OCI-LY1 (cell line): ENCODE measurements around the gene HTR4.

ENCODE experiments used
- H2AFZ ChIP-seq: fragments of 200-600 bp; sonication (generic), shearing (Covaris generic); 2 replicates; pipeline ENCODE4 v1.6.0; 2014; ENCODE audit warnings: antibody characterized with exemption, mild to moderate bottlenecking, low read length
- H3F3A ChIP-seq: fragments of 200-600 bp; sonication (generic), shearing (Covaris generic); 2 replicates; pipeline ENCODE4 v1.6.0; 2014; ENCODE audit warnings: mild to moderate bottlenecking, antibody characterized with exemption, low read length, moderate library complexity; ENCODE audit not compliant: insufficient read depth
- H3K27ac ChIP-seq: fragments of 200-600 bp; sonication (generic); 2 replicates; pipeline ENCODE4 v1.5.1; 2014; ENCODE audit warnings: low read length, mixed run types, mild to moderate bottlenecking, low read depth; ENCODE audit not compliant: poor library complexity, severe bottlenecking
- H3K27me3 ChIP-seq: fragments of 200-600 bp; sonication (generic); 2 replicates; pipeline ENCODE4 v1.6.0; 2014; ENCODE audit warnings: antibody characterized with exemption, mild to moderate bottlenecking, low read length, moderate library complexity; ENCODE audit not compliant: insufficient read depth
- H3K36me3 ChIP-seq: fragments of 200-600 bp; sonication (generic); 2 replicates; pipeline ENCODE4 v1.6.1; 2014; ENCODE audit warnings: mild to moderate bottlenecking, antibody characterized with exemption, low read length, moderate library complexity, mixed read lengths; ENCODE audit not compliant: insufficient read depth
- H3K4me1 ChIP-seq: fragments of 200-600 bp; sonication (generic); 2 replicates; pipeline ENCODE4 v1.5.1; 2014; ENCODE audit warnings: mild to moderate bottlenecking, low read length, moderate library complexity; ENCODE audit not compliant: insufficient read depth, severe bottlenecking
- H3K4me2 ChIP-seq: fragments of 200-600 bp; sonication (generic), shearing (Covaris generic); 2 replicates; pipeline ENCODE4 v1.6.1; 2014; ENCODE audit warnings: low read length
- H3K4me3 ChIP-seq: fragments of 200-600 bp; sonication (generic); 2 replicates; pipeline ENCODE4 v1.5.1; 2014; ENCODE audit warnings: low read length, low read depth, mild to moderate bottlenecking, mixed read lengths; ENCODE audit not compliant: poor library complexity, severe bottlenecking
- H3K79me2 ChIP-seq: fragments of 200-600 bp; shearing (Covaris generic); 2 replicates; pipeline ENCODE4 v1.6.1; 2016; ENCODE audit warnings: mixed run types, low read length, mixed read lengths; ENCODE audit not compliant: insufficient read depth
- H3K9ac ChIP-seq: fragments of 200-600 bp; sonication (generic), shearing (Covaris generic); 2 replicates; pipeline ENCODE4 v1.6.1; 2014; ENCODE audit warnings: mild to moderate bottlenecking, low read length, mixed read lengths
- H3K9me2 ChIP-seq: fragments of 200-600 bp; sonication (generic), shearing (Covaris generic); 2 replicates; pipeline ENCODE4 v1.6.1; 2014; ENCODE audit warnings: low read depth, mild to moderate bottlenecking, low read length, mixed read lengths
- H3K9me3 ChIP-seq: fragments of 200-600 bp; shearing (Covaris generic); 2 replicates; pipeline ENCODE4 v1.6.1; 2014; ENCODE audit warnings: low read length, mixed read lengths
- H4K20me1 ChIP-seq: fragments of 200-600 bp; sonication (generic), shearing (Covaris generic); 2 replicates; pipeline ENCODE4 v1.6.0; 2016; ENCODE audit warnings: mild to moderate bottlenecking, low read length; ENCODE audit not compliant: insufficient read depth
- EZH2 ChIP-seq: fragments of 200-600 bp; sonication (generic), shearing (Covaris generic); IDR thresholded peaks from 2 replicates; pipeline ENCODE4 v1.8.0; 2017; ENCODE audit warnings: borderline replicate concordance, mixed run types, mild to moderate bottlenecking, antibody characterized with exemption, low read length, moderate library complexity, mixed read lengths
- TF ChIP-seq, protein P1 (sequence below): fragments of 200-600 bp; sonication (generic), shearing (Covaris generic); IDR thresholded peaks from 2 replicates; pipeline ENCODE4 v1.5.1; 2017; ENCODE audit warnings: mild to moderate bottlenecking, antibody characterized with exemption, low read length, moderate library complexity, mixed read lengths

The HTR4 gene

DNA sequence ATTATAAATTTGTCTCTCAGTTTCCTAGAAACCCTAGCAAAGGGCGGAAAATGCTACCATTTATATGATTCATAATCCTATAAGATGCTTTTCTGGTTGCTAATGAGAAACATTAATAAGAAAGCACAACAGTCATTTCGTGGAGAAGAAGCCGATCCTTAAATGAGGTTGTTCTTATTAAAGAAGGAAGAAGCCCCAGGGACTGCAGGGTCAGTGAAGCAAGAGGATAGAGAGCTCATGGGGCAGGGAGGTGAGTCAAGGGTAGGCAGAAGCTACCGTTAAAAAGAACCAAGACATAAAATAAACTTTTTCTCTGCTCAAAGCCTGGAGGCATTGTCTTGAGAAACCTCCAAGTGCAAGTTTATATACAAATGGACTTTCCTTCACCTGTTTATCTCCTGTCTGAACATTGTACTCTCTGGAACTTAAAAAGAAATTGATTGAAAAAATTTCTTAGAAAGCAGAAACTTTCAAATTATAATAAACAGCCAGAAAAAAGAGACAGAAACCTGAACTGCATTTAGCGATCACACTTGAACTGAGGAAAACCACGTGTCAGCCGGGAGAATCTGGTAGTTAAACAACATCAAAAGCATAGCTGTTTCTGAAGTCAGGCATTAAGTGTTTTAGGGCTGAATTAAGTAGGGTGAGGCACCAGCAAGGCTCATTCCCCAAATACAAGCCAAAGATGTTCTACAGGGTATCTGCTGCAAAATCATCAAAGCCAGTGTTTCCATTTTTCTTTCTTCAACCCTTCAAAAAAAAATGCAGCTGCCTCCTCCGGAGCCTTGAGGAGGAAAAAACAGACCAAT lies 21.9 kb downstream of the HTR4 start:
- Histone ChIP-seq H3K36me3 (no peaks in the 10 kb centered on the region), H3K27ac (no peak overlapping the region), H3K9me3 (no peaks in the 10 kb centered on the region), H3K4me1 (no peaks in the 10 kb centered on the region), H3K4me2 (no peak overlapping the region), H3K4me3 (no peak overlapping the region), H3K27me3 (no peaks in the 10 kb centered on the region), H3K79me2 (no peaks in the 10 kb centered on the region), H3K9ac (no peak overlapping the region), H3K9me2 (no peaks in the 10 kb centered on the region), H3F3A (no peaks in the 10 kb centered on the region), H4K20me1 (no peaks in the 10 kb centered on the region), H2AFZ (no peak overlapping the region)
- TF ChIP-seq EZH2: no peak
- TF ChIP-seq, protein P1, sequence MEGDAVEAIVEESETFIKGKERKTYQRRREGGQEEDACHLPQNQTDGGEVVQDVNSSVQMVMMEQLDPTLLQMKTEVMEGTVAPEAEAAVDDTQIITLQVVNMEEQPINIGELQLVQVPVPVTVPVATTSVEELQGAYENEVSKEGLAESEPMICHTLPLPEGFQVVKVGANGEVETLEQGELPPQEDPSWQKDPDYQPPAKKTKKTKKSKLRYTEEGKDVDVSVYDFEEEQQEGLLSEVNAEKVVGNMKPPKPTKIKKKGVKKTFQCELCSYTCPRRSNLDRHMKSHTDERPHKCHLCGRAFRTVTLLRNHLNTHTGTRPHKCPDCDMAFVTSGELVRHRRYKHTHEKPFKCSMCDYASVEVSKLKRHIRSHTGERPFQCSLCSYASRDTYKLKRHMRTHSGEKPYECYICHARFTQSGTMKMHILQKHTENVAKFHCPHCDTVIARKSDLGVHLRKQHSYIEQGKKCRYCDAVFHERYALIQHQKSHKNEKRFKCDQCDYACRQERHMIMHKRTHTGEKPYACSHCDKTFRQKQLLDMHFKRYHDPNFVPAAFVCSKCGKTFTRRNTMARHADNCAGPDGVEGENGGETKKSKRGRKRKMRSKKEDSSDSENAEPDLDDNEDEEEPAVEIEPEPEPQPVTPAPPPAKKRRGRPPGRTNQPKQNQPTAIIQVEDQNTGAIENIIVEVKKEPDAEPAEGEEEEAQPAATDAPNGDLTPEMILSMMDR: no peak

DNA sequence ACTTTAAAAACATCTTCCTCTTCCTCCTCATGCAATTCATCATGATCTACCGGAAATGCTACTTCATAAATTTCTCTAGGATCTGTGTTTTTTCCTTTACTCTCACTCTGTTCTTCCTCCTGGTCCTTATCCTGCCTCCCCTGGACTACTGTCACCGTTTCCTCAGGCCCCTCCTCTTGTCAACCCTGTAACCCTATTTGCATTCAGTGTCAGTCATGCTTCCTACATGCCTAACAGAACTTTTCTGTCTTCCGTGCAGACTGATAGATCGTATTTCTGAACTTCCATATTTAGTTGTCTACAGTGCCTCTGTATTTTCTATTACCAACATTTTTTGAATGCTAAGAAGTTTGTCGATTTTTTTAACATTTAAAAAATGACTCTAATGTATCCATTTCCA lies 27.3 kb downstream of the HTR4 start:
- H3K4me2 ChIP-seq: no peak overlapping the region
- H4K20me1 ChIP-seq: no peaks in the 10 kb centered on the region
- no peaks in the 10 kb centered on the region for H3K9me3 ChIP-seq
- H3K36me3 ChIP-seq: no peaks in the 10 kb centered on the region
- no peaks in the 10 kb centered on the region for H3K79me2 ChIP-seq
- H3F3A ChIP-seq: no peaks in the 10 kb centered on the region
- H2AFZ ChIP-seq: no peak overlapping the region
- no peaks in the 10 kb centered on the region for H3K4me1 ChIP-seq
- no peak for TF ChIP-seq EZH2
- TF ChIP-seq, protein P1: no peak
- no peak overlapping the region for H3K4me3 ChIP-seq
- no peak overlapping the region for H3K9ac ChIP-seq
- no peak overlapping the region for H3K27ac ChIP-seq
- no peaks in the 10 kb centered on the region for H3K9me2 ChIP-seq
- H3K27me3 ChIP-seq: no peaks in the 10 kb centered on the region

DNA sequence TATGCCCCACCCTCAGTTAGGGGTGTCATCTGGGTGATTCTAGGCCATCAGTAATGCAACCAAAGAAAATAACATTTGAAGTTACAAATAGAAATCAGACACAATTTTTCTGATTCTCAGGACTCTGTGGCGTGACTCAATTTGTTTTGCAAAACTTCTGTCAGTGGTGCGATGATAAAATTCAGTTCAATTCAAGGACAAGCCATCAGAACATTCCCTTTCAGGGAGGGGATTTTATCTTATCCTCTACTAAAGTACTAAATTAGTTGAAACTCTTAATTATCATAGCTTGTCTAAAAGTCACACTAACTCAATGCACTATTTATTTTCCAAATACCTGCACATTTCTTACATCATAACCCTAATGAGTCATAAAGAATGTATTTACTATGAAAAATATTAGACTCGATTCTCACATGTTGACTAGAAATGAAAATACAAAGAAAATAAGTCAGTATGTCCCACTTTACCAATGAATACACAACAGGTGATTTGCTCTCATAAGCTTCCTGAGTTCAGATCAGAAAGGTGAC lies 28.2 kb downstream of the HTR4 start:
- Histone ChIP-seq H3K9ac (no peak overlapping the region), H3K79me2 (no peaks in the 10 kb centered on the region), H4K20me1 (no peaks in the 10 kb centered on the region), H3K27ac (no peak overlapping the region), H3K4me3 (no peak overlapping the region), H2AFZ (no peak overlapping the region), H3K9me3 (no peaks in the 10 kb centered on the region), H3F3A (no peaks in the 10 kb centered on the region), H3K4me2 (no peak overlapping the region), H3K9me2 (no peaks in the 10 kb centered on the region), H3K27me3 (no peaks in the 10 kb centered on the region), H3K36me3 (no peaks in the 10 kb centered on the region), H3K4me1 (no peaks in the 10 kb centered on the region)
- TF ChIP-seq EZH2: no peak
- TF ChIP-seq, protein P1: no peak
